GM18526 (cell line): ENCODE results near the gene NECAB2.

Experiments used
- POLR2A ChIP-seq: IDR thresholded peaks from 3 replicates; pipeline ENCODE4 v1.6.1; 2011; ENCODE audit not compliant: insufficient read length; ENCODE audit errors: extremely low read depth

Gene NECAB2

DNA sequence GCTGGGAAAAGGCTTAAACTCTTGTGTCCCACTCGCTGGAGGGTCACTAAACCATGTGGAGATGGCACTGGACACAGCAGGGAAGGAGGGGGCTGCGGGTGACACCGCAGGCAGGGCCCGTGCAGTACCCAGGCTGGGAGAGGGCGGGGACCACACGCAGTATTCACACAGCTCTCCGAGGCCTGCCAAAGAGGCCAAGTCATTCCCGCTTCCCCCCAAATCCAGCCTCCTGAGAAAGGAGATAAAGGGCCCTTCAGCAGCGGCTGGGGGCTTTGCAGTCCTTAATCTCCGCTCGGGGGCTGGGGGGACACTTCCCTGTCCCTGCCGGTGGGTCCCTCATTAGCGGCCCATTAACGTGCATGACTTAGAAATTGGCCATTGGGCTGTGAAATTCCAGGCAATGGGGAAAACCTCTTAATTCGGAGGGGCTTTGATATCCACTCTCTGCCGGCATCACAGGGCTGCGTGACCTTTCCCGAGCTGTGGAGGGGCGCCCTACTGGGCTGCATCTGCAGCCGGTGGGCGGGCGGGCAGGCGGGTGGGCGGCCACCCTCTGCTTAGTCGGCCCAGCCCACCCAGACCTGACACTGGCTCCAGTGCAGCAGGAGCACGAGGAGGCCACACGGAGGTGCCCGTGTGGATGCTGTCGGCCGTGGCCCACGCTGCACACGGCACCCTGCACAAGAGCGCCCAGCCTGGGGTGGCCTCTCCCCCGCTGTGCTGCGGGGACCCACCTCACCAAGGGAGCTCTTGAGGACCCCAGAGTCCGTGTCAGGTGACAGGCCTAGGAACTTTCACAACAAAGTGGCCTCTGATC, 77.2 kb downstream of the NECAB2 start:
- TF ChIP-seq POLR2A: no peak

DNA sequence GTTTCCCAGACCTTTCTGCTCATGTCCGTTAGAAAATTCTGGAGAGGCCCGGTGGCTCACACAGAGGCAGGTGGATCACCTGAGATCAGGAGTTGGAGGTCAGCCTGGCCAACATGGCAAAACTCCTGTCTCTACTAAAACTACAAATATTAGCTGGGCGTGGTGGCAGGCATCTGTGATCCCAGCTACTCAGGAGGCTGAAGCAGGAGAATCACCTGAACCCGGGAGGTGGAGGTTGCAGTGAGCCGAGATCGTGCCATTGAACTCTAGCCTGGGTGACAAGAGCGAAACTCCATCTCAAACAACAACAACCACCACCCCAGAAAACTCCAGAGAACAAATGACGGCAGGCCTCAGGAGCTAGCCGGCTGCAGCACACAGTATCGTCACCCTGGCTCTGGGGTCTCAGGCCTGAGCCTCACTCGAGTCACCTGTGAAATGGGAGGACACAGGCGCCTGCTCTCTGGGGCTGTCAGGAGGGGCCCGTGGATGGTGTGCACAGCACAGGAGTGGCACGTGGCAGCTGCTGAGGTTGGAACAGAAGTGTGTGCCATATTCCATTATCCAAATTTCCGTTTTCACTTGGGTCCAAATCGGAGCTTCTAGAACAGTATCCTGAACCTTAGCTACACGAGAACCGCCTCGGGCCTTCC, 77.9 kb downstream of the NECAB2 start:
- TF ChIP-seq POLR2A: no peak

DNA sequence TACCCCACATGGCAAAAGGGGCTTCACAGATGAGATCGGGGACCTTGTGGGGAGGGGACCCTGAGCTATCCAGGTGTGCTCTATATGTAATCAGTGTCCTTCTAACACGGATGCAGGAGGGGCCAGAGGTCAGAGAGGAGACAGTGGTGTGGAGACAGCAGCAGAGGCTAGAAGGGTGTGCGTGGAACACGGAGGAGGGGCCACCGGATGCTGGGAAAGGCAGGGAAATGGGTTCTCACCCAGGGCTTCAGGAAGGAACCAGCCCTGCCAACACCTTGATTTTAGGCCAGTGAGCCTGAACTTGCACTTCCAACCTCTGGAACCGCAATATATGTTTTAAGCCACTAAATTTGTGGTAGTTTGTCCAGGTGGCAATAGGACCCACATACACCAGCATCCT, 79.2 kb downstream of the NECAB2 start:
- no peak for TF ChIP-seq POLR2A

DNA sequence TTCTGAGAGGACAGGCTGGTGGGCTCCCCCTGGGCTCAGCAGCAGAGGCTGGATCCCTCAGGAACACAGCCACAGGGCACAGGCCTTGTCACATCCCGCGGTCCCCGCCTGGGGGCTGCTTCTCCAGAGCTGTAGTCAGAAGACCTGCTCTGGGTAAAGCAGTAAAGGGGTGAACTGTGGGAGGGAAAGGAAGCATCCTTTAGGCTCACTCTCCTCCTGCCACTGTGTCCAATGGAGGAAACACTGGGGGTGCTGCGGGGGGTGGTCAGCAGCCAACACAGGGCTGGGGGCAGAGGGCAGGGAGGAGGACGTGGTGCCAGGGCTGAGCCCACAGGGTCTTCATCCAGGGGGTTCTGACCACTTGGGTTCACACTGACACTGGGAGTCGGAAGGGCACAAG, 79.6 kb downstream of the NECAB2 start:
- no peak for TF ChIP-seq POLR2A

DNA sequence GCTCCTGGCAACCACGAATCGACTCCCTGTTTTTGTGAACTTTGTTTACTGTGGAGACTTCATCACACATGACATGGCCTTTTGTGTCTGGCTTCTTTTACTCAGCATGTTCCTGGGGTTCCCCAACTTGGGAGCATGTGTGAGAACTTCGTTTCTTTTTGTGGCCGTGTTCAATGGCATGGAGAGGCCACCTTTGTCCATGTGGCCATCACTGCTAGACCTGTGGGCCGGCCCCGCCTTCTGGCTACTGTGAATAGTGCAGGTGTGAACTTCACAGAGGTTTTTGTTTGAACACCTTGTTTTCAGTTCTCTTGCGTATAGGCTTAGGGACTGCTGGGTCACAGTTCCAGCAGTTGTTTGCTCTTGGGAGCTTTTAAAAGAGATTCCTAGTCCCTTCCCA, 80.2 kb downstream of the NECAB2 start:
- TF ChIP-seq POLR2A: no peak

DNA sequence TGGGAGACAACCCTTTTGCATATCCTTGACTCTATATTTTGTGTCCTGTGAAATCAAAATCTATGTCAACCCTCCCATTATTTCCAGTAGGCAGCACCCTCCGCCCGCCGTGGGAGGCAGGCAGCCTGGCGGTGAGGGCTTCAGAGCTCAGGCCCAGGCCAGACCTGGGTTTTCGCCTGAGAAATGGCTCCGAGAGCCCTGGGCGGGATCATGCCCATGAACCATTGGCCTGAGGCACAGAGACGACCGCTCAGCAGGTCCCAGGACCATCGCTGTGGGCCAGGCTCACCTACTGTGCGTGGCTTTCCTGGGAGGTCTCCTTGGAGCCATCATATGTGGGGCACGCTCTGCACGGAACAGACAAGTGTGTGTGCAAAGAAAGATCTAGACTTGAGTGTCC, 80.8 kb downstream of the NECAB2 start:
- TF ChIP-seq POLR2A: no peak

DNA sequence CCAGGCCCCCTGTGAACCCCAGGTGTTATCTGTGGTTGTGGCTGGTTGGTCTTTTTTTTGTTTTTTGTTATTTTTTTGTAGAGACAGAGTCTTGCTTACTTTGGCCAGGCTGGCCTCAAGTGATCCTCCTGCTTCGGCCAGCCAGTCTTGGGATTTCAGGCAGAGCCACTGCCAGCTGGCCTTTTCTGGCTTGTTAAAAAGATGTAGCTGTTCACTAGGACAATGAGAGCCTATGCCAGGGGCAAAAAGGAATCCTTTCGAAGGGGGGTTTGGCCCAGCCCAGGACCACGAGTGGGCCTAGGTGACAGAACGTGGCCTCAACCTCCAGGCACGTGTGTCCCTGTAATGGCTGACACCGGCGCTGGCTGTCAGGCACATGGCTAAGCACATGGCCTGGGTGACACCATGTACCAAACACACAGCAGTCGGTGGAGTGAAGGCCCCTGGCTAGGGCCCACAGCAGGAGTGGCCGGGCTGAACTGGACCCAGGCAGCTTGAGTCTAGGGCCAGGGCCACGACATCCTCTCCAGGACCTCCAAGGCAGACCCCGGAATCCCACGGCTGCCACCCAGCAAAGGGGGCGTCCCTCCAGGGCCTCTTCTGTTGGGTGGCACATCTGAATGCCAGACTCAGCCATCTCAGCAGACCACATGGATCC, 81.5 kb downstream of the NECAB2 start:
- TF ChIP-seq POLR2A: no peak

DNA sequence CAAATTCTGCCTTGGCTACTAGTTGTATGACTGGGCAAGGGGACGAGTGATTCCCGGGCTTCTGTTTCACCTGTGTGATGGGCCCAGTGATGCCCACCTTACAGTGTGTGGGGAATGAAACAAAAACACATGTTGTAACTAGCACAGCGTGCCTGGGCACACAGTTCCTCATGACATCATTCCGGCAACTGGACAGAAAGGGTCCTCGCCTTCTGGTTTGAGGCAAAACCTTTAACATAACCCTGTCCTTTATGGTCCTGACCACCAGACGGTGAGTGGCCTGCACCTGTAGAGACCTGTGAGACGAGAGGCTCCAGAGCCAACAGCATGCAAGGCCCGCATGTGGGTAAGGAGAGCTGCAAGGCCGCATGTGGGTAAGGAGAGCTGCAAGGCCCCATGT, 82.3 kb downstream of the NECAB2 start:
- no peak for TF ChIP-seq POLR2A

DNA sequence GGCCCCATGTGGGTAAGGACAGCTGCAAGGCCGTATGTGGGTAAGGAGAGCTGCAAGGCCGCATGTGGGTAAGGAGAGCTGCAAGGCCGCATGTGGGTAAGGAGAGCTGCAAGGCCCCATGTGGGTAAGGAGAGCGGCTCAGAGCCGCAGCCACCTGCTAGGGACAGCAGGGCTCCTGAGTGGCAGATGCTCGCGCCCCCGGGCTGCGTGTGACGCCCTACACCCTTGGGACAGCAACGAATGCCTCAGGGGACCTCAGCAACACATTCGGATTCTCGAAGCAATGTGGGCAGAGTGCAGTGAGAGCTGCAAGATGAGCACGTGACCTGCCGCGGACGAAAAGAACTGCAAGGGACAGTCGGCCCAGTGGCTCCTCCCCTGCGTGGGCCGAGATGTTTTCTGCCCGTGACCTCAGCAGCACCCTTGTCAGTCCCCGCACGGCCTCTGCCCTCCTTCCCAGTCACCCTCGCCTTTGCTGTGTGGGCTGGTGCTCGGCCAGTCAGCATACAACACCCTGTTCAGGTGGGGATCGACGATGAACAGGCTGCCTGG, 84.1 kb downstream of the NECAB2 start:
- TF ChIP-seq POLR2A: no peak
